ENCODE data around the gene PLPPR1. TPM values are rescaled to one million over a fixed set of nuclear protein-coding genes. Genes with fewer than 3 reads are reported as not detected.
A peak's percentile ranks its signal among the peaks of the same experiment; 100 is the strongest.

PLPPR1 gene
- total RNA-seq, 1 experiment from 2014 or later: 2.4 TPM

- Histone ChIP-seq H4K8ac (replicated peaks; ENCODE audit: insufficient read length, low read depth, low read length) (no peak overlapping the region), H3K27me3 (ENCODE audit: insufficient read depth, low read length) (no peaks in the 10 kb centered on the region), H3T11ph (ENCODE audit: low read length) (no peak overlapping the region), H3K56ac (ENCODE audit: insufficient read length, low read depth, low read length) (no peak overlapping the region), H4K91ac (ENCODE audit: insufficient read length, low read depth, low read length) (no peak overlapping the region), H2AK5ac (ENCODE audit: insufficient read length, low read length) (no peak overlapping the region), H3K4me2 (ENCODE audit: insufficient read depth, insufficient read length, low read length) (no peak overlapping the region), H2BK5ac (ENCODE audit: insufficient read length, low read length) (no peak overlapping the region), H3K27ac (ENCODE audit: insufficient read length, low read depth, low read length) (no peak overlapping the region), H2BK120ac (ENCODE audit: low read depth, low read length, poor library complexity, severe bottlenecking) (no peak overlapping the region), H2BK15ac (ENCODE audit: low read depth, low read length) (no peak overlapping the region), H3K79me2 (ENCODE audit: insufficient read depth, low read length) (no peaks in the 10 kb centered on the region), H3K18ac (ENCODE audit: insufficient read length, low read depth, low read length) (no peak overlapping the region), H3K9me3 (ENCODE audit: control insufficient read depth, low read depth, low read length) (no peaks in the 10 kb centered on the region), H4K5ac (ENCODE audit: insufficient read length, low read depth, low read length) (no peak overlapping the region), H2BK12ac (ENCODE audit: insufficient read length, low read depth, low read length) (no peak overlapping the region), H2AFZ (ENCODE audit: low read length) (no peak overlapping the region), H3K23ac (ENCODE audit: insufficient read length, low read depth, low read length) (no peak overlapping the region), H2BK20ac (ENCODE audit: low read depth, low read length, poor library complexity, severe bottlenecking) (no peak overlapping the region), H3K4me1 (ENCODE audit: insufficient read depth, low read length) (no peaks in the 10 kb centered on the region), H3K9ac (ENCODE audit: extremely low read depth, insufficient read length, low read length) (no peak overlapping the region), H3K79me1 (ENCODE audit: insufficient read depth, low read depth, low read length, poor library complexity, severe bottlenecking) (no peaks in the 10 kb centered on the region), H4K20me1 (ENCODE audit: control insufficient read depth, insufficient read depth, insufficient read length) (no peaks in the 10 kb centered on the region), H3K14ac (ENCODE audit: insufficient read depth, low read length) (no peak overlapping the region), H3K23me2 (ENCODE audit: insufficient read length, low read depth, low read length, poor library complexity, severe bottlenecking) (no peaks in the 10 kb centered on the region), H3K4ac (ENCODE audit: low read depth, low read length) (no peak overlapping the region)
- no peaks in the 10 kb centered on the region for H3K4me1 Mint-ChIP-seq
- H3K4me3 Mint-ChIP-seq: no peak overlapping the region
- no peak for TF ChIP-seq CTCF (conservative IDR thresholded peaks at IDR 0.05)
- peak overlapping the region in 1 of 3 experiments; percentile 50; a peak in 1 of 7 replicates for H3K27ac Mint-ChIP-seq
- H3K9me3 Mint-ChIP-seq: no peaks in the 10 kb centered on the region
- no peaks in the 10 kb centered on the region for H3K27me3 Mint-ChIP-seq (ENCODE audit: low read depth)
- no peaks in the 10 kb centered on the region for H3K36me3 Mint-ChIP-seq (ENCODE audit: insufficient read depth in 1 of 3, low read depth in 3 of 3)
- DNase-seq: no peak
Measured at GRCh38 chr9:101317735-101318134, 289.2 kb downstream of the PLPPR1 start.
